ENCODE measurements around the gene CDX2. TPM values are rescaled to one million over a fixed set of nuclear protein-coding genes. Genes with fewer than 3 reads are reported as not detected.

The CDX2 gene
- total and polyA plus RNA-seq, 9 of the 15 experiments (the other 6 are each of a cell fraction or from before 2014, with no cell fraction given): 0.04 TPM; not detected in 8

- FAIRE-seq (peak; percentile 35), ATAC-seq (peak; percentile 97), DNase-seq (ENCODE audit: extremely low read depth in 1 of 4, low spot score in 3 of 4) (peak; percentile 17 to 68 (median 26))
- ChIA-PET POLR2A (no interaction called here), CTCF (ENCODE audit: low intra/inter-chr PET ratio) (interaction anchor here (1.1 kb wide), 1 partner anchor 169 kb away, joined by 3 read pairs; no protein-coding TSS in a partner anchor)
- Histone ChIP-seq H3K9ac (ENCODE audit: insufficient read depth in 1 of 2, low read depth in 2 of 2, low read length in 2 of 2) (no peak overlapping the region), H3K79me2 (ENCODE audit: control insufficient read depth, insufficient read depth, low read length) (no peaks in the 10 kb centered on the region), H3K4me3 (no peak overlapping the region), H3K27me3 (ENCODE audit: control insufficient read depth in 2 of 2, insufficient read depth in 2 of 2, low read length in 2 of 2) (peaks cover 0 to 12% of the 10 kb centered on the region in 2 experiments; a peak in 1 of 5 replicates), H2AFZ (ENCODE audit: low read depth, low read length) (no peak overlapping the region), H3K4me2 (ENCODE audit: insufficient read depth, low read length) (no peak overlapping the region), H3K4me1 (replicated peaks in 1 of 2; ENCODE audit: control insufficient read depth in 2 of 2, insufficient read depth in 2 of 2, low read length in 2 of 2) (peaks cover 0 to 4% of the 10 kb centered on the region in 2 experiments; a peak in 1 of 5 replicates), H3K27ac (ENCODE audit: extremely low read depth, low read depth, low read length) (no peak overlapping the region), H3K9me1 (ENCODE audit: control insufficient read depth, insufficient read depth, low read length) (no peaks in the 10 kb centered on the region), H3K36me3 (ENCODE audit: control insufficient read depth, insufficient read depth, low read length) (no peaks in the 10 kb centered on the region), H4K20me1 (replicated peaks; ENCODE audit: control insufficient read depth, insufficient read depth, low read length) (no peaks in the 10 kb centered on the region), H3K9me3 (replicated peaks; ENCODE audit: control insufficient read depth, insufficient read depth, low read depth, low read length) (no peaks in the 10 kb centered on the region)
- intact Hi-C loops (cut with micrococcal nuclease): loop anchor here (5.0 kb wide), 1 partner anchor 166 kb away; no protein-coding TSS in a partner anchor
- in situ Hi-C loops (cut with MboI): loop anchor here (5.0 kb wide), 1 partner anchor 171 kb away; no protein-coding TSS in a partner anchor
- WGBS (ENCODE audit: insufficient coverage, low coverage, missing lambda C conversion rate): 13% methylated on average over 7 of the region's 7 CpGs
- TF ChIP-seq MTA2 (IDR thresholded peaks at IDR 0.05; ENCODE audit: low read depth): no peak
- TF ChIP-seq ZNF696 (CRISPR knock-in tag; conservative IDR thresholded peaks at IDR 0.05): no peak
- TF ChIP-seq SMC3 (conservative IDR thresholded peaks at IDR 0.05; ENCODE audit: insufficient read depth, low read depth, low read length): 0 out of 2 replicates have a peak, but pooled peaks have one; percentile 46
- peak; percentile 14; the same call in 1 of the 2 replicates for TF ChIP-seq ZFX (CRISPR knock-in tag; IDR thresholded peaks at IDR 0.05)
- TF ChIP-seq CTCF (IDR thresholded peaks at IDR 0.05 in 2 of 3, conservative IDR thresholded peaks at IDR 0.05 in 1 of 3; ENCODE audit: insufficient read depth in 2 of 3, low read depth in 1 of 3, low read length in 3 of 3): peak; percentile 64 to 68 (median 65)
- peak; percentile 14 to 61; a peak in 2 of 4 replicates for TF ChIP-seq RAD21 (CRISPR knock-in tag; conservative IDR thresholded peaks at IDR 0.05 in 1 of 2, IDR thresholded peaks at IDR 0.05 in 1 of 2)
- no peak for TF ChIP-seq GTF2E2 (tag; IDR thresholded peaks at IDR 0.05)
- no peak for TF ChIP-seq ZBED1 (IDR thresholded peaks at IDR 0.05)
- no TSS peak for BruUV-seq (replicated peaks)
Observed at GRCh38 chr13:27997904-27998522, 28.9 kb upstream of the CDX2 start.

Data from K562 (cell line).